Colonic mucosa (tissue), 4 donors: ENCODE measurements around the gene ADSL. TPM values are rescaled to one million over a fixed set of nuclear protein-coding genes. Genes with fewer than 3 reads are reported as not detected.

ENCODE experiments used
- DNase-seq: peaks from one replicate; pipeline ENCODE4 v3.0.0-alpha.2; 2020
- H3K27ac ChIP-seq: fragments of 200-600 bp; one replicate; pipeline ENCODE4 v1.8.0; 2021
- H3K27me3 ChIP-seq: fragments of 200-600 bp; one replicate; pipeline ENCODE4 v1.8.0; 2021
- H3K36me3 ChIP-seq: fragments of 200-600 bp; one replicate; pipeline ENCODE4 v1.8.0; 2021
- H3K4me1 ChIP-seq: fragments of 200-600 bp; one replicate; pipeline ENCODE4 v1.8.0; 2021; ENCODE audit warnings: mild to moderate bottlenecking
- H3K4me3 ChIP-seq: fragments of 200-600 bp; one replicate; pipeline ENCODE4 v1.8.0; 2021
- H3K9ac ChIP-seq, 2 donors: one replicate each; pipeline ENCODE4 v1.7.0; 2013; ENCODE audit warnings: control low read depth in 2 of 2, low read depth in 2 of 2, low read length in 2 of 2
- H3K9me3 ChIP-seq: fragments of 200-600 bp; one replicate; pipeline ENCODE4 v1.8.0; 2021
- intact Hi-C: fragments of 100-400 bp; cut with DNase I; formaldehyde crosslinking; loops from one replicate; pipeline ENCODE4 v1.14.1; 2022
- total RNA-seq, 2 donors: library from RNA; stranded (reverse); fragmentation: NEBNext Ultra II Directional in 1 of 2; extraction: Animal tissue kit (Norgen Biotek cat#: 25700) in 1 of 2; gene quantifications; one replicate each; pipeline ENCODE4 v1.2.1, GENCODE V29; 2021
- TF ChIP-seq, protein P1 (sequence below): fragments of 200-600 bp; IDR thresholded peaks from one replicate; pipeline ENCODE4 v1.8.0; 2022; ENCODE audit warnings: antibody characterized with exemption, mild to moderate bottlenecking
- donor health status: healthy.
- donor health status: DM: no; HTN: no; CAD: no.
- donor health status: DM: no; HTN: no; CAD: no.

ADSL gene
- total RNA-seq, 2 donors from 2014 or later = 26.4 to 47.0 TPM

DNA sequence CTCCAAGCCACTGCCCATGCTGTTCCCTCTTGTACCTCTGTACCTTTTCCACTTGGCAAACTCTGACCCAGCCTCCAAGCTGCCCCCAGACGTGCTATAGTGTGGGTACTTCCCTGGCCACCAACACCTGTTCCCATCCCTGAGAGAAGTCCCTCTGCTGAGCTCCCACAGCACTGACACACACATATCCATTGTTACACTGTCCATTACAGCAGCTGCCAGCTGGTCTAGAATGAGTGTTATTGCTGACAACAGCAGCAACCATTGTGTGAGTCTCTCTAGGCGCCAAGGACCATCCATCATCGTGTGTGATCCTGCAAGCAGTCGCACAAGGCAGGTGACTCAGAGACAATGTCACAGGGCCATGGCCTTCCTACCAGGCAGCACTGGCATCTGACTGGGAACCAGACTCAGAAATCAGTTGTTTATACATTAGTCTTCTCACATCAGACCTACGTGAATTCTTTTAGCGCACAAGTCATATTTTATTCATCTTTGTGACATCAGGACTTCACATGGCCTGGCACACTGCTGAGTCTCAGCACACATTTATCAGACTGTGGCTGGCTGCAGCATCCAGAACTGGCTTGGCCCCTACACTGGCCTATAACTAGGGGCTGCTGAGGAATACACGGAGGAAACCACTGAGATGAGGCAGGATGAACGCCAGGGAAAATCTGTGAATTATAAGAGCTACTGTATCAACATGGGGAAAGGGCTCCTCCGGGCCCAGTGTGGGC, 80.5 kb downstream of the ADSL start:
- no peak overlapping the region for H3K27ac ChIP-seq
- no peak for DNase-seq
- peaks cover 6% of the 10 kb centered on the region for H3K36me3 ChIP-seq

DNA sequence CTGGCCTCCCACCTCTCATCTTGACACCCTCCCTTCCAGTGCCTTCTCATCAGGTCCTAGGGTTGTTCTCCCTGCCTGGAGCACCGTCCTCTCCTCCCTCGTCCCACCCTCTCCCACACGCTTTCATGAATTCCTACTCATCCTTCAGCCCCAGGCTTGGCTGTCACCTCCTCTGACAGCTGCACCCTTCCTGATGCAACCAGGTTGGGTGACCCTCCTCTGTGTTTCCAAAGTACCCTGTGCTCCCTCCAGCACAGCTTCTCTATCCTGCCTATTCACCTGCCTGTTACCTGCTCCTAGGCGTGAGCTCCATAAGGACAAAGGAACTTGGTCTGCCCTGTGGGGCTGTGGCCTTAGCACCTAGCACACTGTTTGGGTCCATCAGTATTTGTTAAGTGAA, 82.5 kb downstream of the ADSL start:
- TF ChIP-seq, protein P1, sequence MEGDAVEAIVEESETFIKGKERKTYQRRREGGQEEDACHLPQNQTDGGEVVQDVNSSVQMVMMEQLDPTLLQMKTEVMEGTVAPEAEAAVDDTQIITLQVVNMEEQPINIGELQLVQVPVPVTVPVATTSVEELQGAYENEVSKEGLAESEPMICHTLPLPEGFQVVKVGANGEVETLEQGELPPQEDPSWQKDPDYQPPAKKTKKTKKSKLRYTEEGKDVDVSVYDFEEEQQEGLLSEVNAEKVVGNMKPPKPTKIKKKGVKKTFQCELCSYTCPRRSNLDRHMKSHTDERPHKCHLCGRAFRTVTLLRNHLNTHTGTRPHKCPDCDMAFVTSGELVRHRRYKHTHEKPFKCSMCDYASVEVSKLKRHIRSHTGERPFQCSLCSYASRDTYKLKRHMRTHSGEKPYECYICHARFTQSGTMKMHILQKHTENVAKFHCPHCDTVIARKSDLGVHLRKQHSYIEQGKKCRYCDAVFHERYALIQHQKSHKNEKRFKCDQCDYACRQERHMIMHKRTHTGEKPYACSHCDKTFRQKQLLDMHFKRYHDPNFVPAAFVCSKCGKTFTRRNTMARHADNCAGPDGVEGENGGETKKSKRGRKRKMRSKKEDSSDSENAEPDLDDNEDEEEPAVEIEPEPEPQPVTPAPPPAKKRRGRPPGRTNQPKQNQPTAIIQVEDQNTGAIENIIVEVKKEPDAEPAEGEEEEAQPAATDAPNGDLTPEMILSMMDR = no peak
- no peak overlapping the region for H3K9ac ChIP-seq
- no peak overlapping the region for H3K27ac ChIP-seq
- no peaks in the 10 kb centered on the region for H3K9me3 ChIP-seq
- DNase-seq = no peak
- H3K36me3 ChIP-seq = peaks cover 6% of the 10 kb centered on the region
- no peaks in the 10 kb centered on the region for H3K27me3 ChIP-seq
- intact Hi-C loops = no loop called here
- no peak overlapping the region for H3K4me3 ChIP-seq
- no peaks in the 10 kb centered on the region for H3K4me1 ChIP-seq

More for the DNA sequence above, 80.5 kb downstream of the ADSL start:
- no peak overlapping the region for H3K4me3 ChIP-seq
- H3K9ac ChIP-seq = no peak overlapping the region
- no peaks in the 10 kb centered on the region for H3K9me3 ChIP-seq
- H3K27me3 ChIP-seq = no peaks in the 10 kb centered on the region
- intact Hi-C loops = no loop called here
- TF ChIP-seq, protein P1 = no peak
- H3K4me1 ChIP-seq = no peaks in the 10 kb centered on the region

DNA sequence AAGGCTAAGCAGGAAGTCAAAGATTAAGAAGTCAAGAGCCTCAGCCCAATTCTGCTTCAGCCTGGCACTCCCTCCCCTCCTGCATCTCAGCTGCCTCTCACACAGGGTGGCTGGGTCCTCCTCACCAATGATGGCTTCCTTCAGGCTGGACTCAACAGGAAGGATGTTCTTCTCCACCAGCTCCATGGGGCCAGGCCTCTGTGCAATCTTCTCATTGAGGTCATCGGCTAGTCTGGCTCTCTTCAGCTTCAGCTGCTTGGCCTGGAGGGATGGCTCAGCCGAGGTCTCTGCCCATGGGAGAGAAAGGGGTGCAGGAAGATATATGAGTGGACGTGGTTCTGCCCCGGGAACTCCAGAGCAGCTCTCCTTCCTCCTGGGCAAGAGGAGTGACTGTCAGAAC, 83.2 kb downstream of the ADSL start:
- intact Hi-C loops = no loop called here
- no peaks in the 10 kb centered on the region for H3K9me3 ChIP-seq
- H3K9ac ChIP-seq = no peak overlapping the region
- no peaks in the 10 kb centered on the region for H3K4me1 ChIP-seq
- H3K4me3 ChIP-seq = no peak overlapping the region
- DNase-seq = no peak
- H3K36me3 ChIP-seq = peaks cover 6% of the 10 kb centered on the region
- TF ChIP-seq, protein P1 = no peak
- no peaks in the 10 kb centered on the region for H3K27me3 ChIP-seq
- no peak overlapping the region for H3K27ac ChIP-seq

DNA sequence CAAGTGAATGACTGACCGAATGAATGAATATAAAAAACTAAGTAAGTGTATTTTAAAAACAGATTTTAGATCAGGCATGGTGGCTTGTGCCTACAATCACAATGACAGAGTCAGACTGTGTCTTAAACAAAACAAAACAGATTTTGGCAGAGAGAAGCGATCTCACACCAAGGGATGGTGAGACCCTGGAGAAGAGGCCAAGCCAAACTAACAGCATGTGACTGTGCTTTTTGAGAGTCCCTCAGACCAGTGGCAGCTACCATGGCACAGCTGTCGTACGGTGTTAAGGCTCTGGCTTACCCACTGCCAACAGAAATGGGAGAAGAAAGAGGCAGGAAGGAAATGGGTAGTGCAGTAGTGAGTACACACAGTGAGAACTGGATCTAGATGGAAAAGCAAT, 84.7 kb downstream of the ADSL start:
- no peak overlapping the region for H3K27ac ChIP-seq
- TF ChIP-seq, protein P1 = no peak
- no peak overlapping the region for H3K9ac ChIP-seq
- H3K36me3 ChIP-seq = peaks cover 6% of the 10 kb centered on the region
- DNase-seq = no peak
- no peaks in the 10 kb centered on the region for H3K4me1 ChIP-seq
- no peaks in the 10 kb centered on the region for H3K27me3 ChIP-seq
- intact Hi-C loops = loop anchor here (10.0 kb wide), 2 partner anchors 324 to 464 kb away; no protein-coding TSS in a partner anchor
- H3K4me3 ChIP-seq = no peak overlapping the region
- no peaks in the 10 kb centered on the region for H3K9me3 ChIP-seq

DNA sequence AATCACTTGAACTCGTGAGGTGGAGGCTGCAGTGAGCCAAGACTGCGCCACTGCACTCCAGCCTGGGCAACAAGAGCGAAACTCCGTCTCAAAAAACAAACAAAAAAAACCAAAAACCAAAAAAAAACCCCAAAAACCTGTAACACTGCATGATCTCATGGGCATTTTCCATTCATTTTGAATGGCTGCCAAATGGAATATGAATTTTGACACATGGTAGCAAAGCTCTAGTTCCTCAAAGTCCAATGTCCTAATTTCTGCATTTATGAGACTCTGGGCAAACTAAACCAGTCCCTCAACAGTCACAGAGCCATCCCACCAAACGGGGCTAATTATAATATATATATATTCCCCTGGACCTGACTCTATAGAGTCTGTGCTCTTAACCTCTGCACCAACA, 85.9 kb downstream of the ADSL start:
- Histone ChIP-seq H3K4me3 (no peak overlapping the region), H3K9me3 (no peaks in the 10 kb centered on the region), H3K9ac (no peak overlapping the region), H3K27ac (no peak overlapping the region), H3K36me3 (peaks cover 6% of the 10 kb centered on the region), H3K4me1 (no peaks in the 10 kb centered on the region), H3K27me3 (no peaks in the 10 kb centered on the region)
- intact Hi-C loops = loop anchor here (10.0 kb wide), 2 partner anchors 323 to 463 kb away; no protein-coding TSS in a partner anchor
- TF ChIP-seq, protein P1 = no peak
- DNase-seq = no peak
